MCF 10A (cell line): ENCODE results near the gene C14orf93. TPM values are rescaled to one million over a fixed set of nuclear protein-coding genes. Genes with fewer than 3 reads are reported as not detected.
A peak's percentile ranks its signal among the peaks of the same experiment; 100 is the strongest.

ENCODE experiments used
- BruUV-seq: library from RNA; stranded (reverse); fragments of 400-500 nt; replicated peaks from 2 replicates; lab custom pipeline; 2021; lab: Mats Ljungman, UMichigan
- CTCF ChIA-PET: fragments of 300-600 bp; sonication (Branson Sonifier 250); formaldehyde crosslinking; extraction: SDS; loops from one replicate; lab custom pipeline; 2021; ENCODE audit warnings: antibody characterized with exemption, inconsistent platforms; lab: Yijun Ruan, JAX
- POLR2A ChIA-PET: fragments of 300-600, 350-650 bp; sonication (Branson Sonifier 250); formaldehyde crosslinking; extraction: SDS; loops from one replicate; lab custom pipeline; 2020; ENCODE audit warnings: antibody characterized with exemption, inconsistent platforms; lab: Yijun Ruan, JAX
- DNase-seq: peaks from one replicate; pipeline ENCODE4 v3.0.0-alpha.2; 2018; ENCODE audit not compliant: unreplicated experiment
- H3K27ac Mint-ChIP-seq: one replicate; pipeline ENCODE4 v1.8.0; 2022; ENCODE audit warnings: mild to moderate bottlenecking, low read depth, mixed read lengths; ENCODE audit not compliant: unreplicated experiment
- H3K27me3 Mint-ChIP-seq: one replicate; pipeline ENCODE4 v1.8.0; 2022; ENCODE audit warnings: mixed read lengths; ENCODE audit not compliant: insufficient read depth, unreplicated experiment
- H3K36me3 Mint-ChIP-seq: one replicate; pipeline ENCODE4 v1.8.0; 2022; ENCODE audit warnings: mild to moderate bottlenecking, moderate library complexity, mixed read lengths; ENCODE audit not compliant: insufficient read depth, unreplicated experiment
- H3K4me1 Mint-ChIP-seq: one replicate; pipeline ENCODE4 v1.8.0; 2022; ENCODE audit warnings: mixed read lengths; ENCODE audit not compliant: insufficient read depth, unreplicated experiment
- H3K4me3 Mint-ChIP-seq: one replicate; pipeline ENCODE4 v1.8.0; 2022; ENCODE audit warnings: mild to moderate bottlenecking, moderate library complexity, mixed read lengths; ENCODE audit not compliant: unreplicated experiment
- H3K9me3 Mint-ChIP-seq: one replicate; pipeline ENCODE4 v1.8.0; 2022; ENCODE audit warnings: mixed read lengths; ENCODE audit not compliant: unreplicated experiment
- intact Hi-C: fragments of 100-400 bp; cut with micrococcal nuclease; formaldehyde crosslinking; loops from 2 replicates; pipeline ENCODE4 v1.14.1; 2022
- total RNA-seq: library from RNA; stranded (reverse); gene quantifications from 2 replicates; pipeline ENCODE4 v1.2.3, GENCODE V29; 2022
- TF ChIP-seq, protein P1 (sequence below): fragments of 200-600 bp; IDR thresholded peaks from one replicate; pipeline ENCODE4 v1.8.0; 2022; ENCODE audit warnings: antibody characterized with exemption, mild to moderate bottlenecking; ENCODE audit not compliant: unreplicated experiment

Gene C14orf93
- total RNA-seq, 1 experiment from 2014 or later = 6.1 TPM

DNA sequence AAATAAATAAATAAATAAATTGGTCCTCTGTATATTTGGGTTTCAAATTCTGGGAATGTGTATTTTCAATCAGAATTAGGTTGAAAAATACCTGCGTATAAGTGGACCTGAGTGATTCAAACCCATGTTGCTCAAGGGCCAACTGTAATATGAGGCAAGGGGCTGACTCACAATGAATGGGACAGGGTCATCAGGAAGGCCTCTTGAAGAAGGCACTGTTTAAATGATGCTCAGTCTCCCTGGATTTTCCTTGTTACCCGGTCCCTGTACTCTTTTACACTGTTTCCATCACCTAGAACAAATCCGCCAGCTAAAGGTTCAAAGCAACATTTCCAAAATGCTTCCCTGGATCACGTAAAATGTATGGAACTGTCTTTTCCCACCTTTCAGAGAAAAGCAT, 21.0 kb upstream of the C14orf93 start:
- TF ChIP-seq, protein P1, sequence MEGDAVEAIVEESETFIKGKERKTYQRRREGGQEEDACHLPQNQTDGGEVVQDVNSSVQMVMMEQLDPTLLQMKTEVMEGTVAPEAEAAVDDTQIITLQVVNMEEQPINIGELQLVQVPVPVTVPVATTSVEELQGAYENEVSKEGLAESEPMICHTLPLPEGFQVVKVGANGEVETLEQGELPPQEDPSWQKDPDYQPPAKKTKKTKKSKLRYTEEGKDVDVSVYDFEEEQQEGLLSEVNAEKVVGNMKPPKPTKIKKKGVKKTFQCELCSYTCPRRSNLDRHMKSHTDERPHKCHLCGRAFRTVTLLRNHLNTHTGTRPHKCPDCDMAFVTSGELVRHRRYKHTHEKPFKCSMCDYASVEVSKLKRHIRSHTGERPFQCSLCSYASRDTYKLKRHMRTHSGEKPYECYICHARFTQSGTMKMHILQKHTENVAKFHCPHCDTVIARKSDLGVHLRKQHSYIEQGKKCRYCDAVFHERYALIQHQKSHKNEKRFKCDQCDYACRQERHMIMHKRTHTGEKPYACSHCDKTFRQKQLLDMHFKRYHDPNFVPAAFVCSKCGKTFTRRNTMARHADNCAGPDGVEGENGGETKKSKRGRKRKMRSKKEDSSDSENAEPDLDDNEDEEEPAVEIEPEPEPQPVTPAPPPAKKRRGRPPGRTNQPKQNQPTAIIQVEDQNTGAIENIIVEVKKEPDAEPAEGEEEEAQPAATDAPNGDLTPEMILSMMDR = no peak
- no peaks in the 10 kb centered on the region for H3K9me3 Mint-ChIP-seq
- CTCF ChIA-PET = interaction anchor here (0.9 to 1.9 kb wide), 5 partner anchors 11 to 45 kb away, joined by 4 to 5 read pairs (median 4); partner anchors contain the start of gene CDH24
- peaks cover 82% of the 10 kb centered on the region for H3K36me3 Mint-ChIP-seq
- peak; percentile 33 for DNase-seq
- intact Hi-C loops = no loop called here
- H3K4me3 Mint-ChIP-seq = no peak overlapping the region
- peaks cover 18% of the 10 kb centered on the region for H3K4me1 Mint-ChIP-seq
- POLR2A ChIA-PET = interaction anchor here (1.6 kb wide), 1 partner anchor 24 kb away, joined by 9 read pairs; no protein-coding TSS in a partner anchor
- BruUV-seq = TSS peak; percentile 2
- no peak overlapping the region for H3K27ac Mint-ChIP-seq
- H3K27me3 Mint-ChIP-seq = no peaks in the 10 kb centered on the region

DNA sequence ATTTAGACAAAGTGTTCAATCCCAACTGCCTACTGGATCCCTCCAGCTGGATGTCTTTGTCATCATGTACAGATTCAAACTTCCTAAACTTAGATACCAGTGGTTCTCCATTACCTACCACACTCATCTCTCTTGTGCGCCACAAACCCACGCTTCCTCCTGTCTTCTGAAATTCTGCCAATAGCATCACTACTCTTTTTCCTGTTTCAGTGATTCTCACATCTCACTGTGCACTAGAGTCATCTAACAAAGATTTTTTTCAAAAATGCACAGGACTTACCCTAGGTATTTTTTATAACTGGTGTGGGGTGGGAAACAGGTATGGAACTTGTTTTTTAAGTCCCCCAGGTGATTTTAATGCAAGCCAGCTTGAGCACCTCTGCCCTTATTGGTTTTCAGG, 18.9 kb upstream of the C14orf93 start:
- no TSS peak for BruUV-seq
- peaks cover 17% of the 10 kb centered on the region for H3K4me1 Mint-ChIP-seq
- H3K36me3 Mint-ChIP-seq = peaks cover 90% of the 10 kb centered on the region
- peak overlapping the region; percentile 86 for H3K27ac Mint-ChIP-seq
- CTCF ChIA-PET = interaction anchor here (0.7 to 1.9 kb wide), 3 partner anchors 14 to 1437 kb away, joined by 3 to 8 read pairs (median 6); no protein-coding TSS in a partner anchor
- H3K4me3 Mint-ChIP-seq = no peak overlapping the region
- no peak for DNase-seq
- POLR2A ChIA-PET = interaction anchor here (0.7 to 1.1 kb wide), 2 partner anchors 22 to 272 kb away, joined by 3 read pairs; no protein-coding TSS in a partner anchor
- no peaks in the 10 kb centered on the region for H3K9me3 Mint-ChIP-seq
- no peaks in the 10 kb centered on the region for H3K27me3 Mint-ChIP-seq
- intact Hi-C loops = no loop called here
- TF ChIP-seq, protein P1 = no peak

DNA sequence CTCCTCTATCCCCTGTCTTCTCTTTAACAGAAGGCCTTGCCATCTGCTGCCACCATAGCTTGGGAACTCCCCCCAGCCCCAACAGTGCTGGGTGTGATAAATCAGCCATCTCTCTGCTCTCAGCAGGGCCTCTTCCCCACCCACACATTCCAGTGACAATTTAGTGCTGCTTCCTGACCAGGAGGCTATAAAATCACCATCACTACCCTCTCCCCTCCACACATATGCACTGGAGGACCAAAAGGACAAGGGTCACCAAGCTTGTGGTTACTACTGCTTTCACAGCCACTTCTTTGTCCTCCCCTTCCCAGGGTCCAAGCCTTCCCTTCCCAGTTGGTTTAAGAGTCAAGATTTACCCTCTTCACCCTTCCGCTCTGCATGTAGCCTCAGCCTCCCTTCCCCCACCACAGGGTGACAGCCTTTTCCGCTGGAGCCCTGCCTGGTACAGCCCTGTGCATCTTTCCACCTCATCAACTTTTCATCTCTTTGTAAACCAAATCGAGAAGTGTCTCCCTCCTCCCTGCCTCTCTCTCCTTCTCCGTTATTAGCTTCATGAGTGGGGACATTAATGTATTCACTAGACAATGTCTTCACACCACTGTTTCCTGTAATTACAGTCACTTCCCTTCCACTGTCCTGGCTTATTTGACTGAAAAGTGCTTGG, 15.3 kb upstream of the C14orf93 start:
- H3K36me3 Mint-ChIP-seq = peaks cover 55% of the 10 kb centered on the region
- no TSS peak for BruUV-seq
- no peaks in the 10 kb centered on the region for H3K9me3 Mint-ChIP-seq
- no peak for DNase-seq
- intact Hi-C loops = no loop called here
- H3K4me3 Mint-ChIP-seq = no peak overlapping the region
- no peak overlapping the region for H3K27ac Mint-ChIP-seq
- ChIA-PET CTCF (interaction anchor here (1.0 to 2.5 kb wide), 4 partner anchors 30 to 96 kb away, joined by 3 to 11 read pairs (median 4); partner anchors contain the start of gene PRMT5), POLR2A (interaction anchor here (1.0 to 2.3 kb wide), 4 partner anchors 9 to 30 kb away, joined by 3 to 15 read pairs (median 5); partner anchors contain the start of gene PSMB5)
- peaks cover 10% of the 10 kb centered on the region for H3K4me1 Mint-ChIP-seq
- no peaks in the 10 kb centered on the region for H3K27me3 Mint-ChIP-seq
- TF ChIP-seq, protein P1 = no peak

DNA sequence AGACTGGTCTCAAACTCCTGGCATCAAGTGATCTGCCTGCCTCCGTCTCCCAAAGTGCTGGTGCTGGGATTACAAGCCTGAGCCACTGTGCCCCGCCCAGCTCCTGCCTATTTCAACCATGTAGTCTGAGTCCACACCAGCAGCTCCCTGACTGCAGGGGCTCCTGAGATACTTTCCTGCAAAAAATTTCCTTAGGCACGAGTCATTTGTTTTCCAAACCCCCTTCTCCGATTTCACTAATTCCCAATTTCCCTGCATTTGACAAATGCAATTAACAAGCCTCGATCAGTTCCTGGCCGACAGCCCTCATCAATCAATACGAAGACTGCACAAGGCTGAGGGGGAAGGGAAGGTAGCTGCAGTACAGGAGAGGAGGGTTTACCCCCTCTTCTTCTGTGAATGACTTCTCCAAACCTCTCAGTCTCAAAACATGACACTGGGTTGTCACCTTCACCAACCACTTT, 14.7 kb upstream of the C14orf93 start:
- no peak for DNase-seq
- Mint-ChIP-seq H3K4me3 (no peak overlapping the region), H3K36me3 (peaks cover 48% of the 10 kb centered on the region), H3K9me3 (no peaks in the 10 kb centered on the region), H3K4me1 (peaks cover 10% of the 10 kb centered on the region), H3K27me3 (no peaks in the 10 kb centered on the region), H3K27ac (no peak overlapping the region)
- intact Hi-C loops = no loop called here
- CTCF ChIA-PET = interaction anchor here (0.7 to 2.5 kb wide), 8 partner anchors 16 to 95 kb away, joined by 3 to 11 read pairs (median 4); partner anchors contain the start of gene PRMT5
- no TSS peak for BruUV-seq
- POLR2A ChIA-PET = interaction anchor here (0.6 to 2.3 kb wide), 6 partner anchors 9 to 38 kb away, joined by 3 to 15 read pairs (median 4); partner anchors contain the start of gene PSMB5
- TF ChIP-seq, protein P1 = no peak
